Gastrocnemius medialis (tissue), 4 donors: ENCODE data around the gene SLC6A19. TPM values are rescaled to one million over a fixed set of nuclear protein-coding genes. Genes with fewer than 3 reads are reported as not detected.

Experiments
- ATAC-seq, 2 donors: fragments of 150-250 bp; one replicate each; pipeline ENCODE4 v1.9.1; 2016
- DNase-seq, 2 donors: peaks; one replicate each; pipeline ENCODE4 v3.0.0-alpha.2; 2019
- H3K27ac ChIP-seq, 4 donors: fragments of 200-600 bp; sonication (generic); 1 replicate in 1 of 4; 2 replicates in 3 of 4; pipeline ENCODE4 v1.5.1; 2016 to 2018; ENCODE audit warnings: mild to moderate bottlenecking in 2 of 4, moderate library complexity in 1 of 4
- H3K27me3 ChIP-seq, 3 donors: fragments of 200-600 bp; sonication (generic) in 2 of 3; 1 replicate in 1 of 3; 2 replicates in 2 of 3; pipeline versions ENCODE4 v1.5.1 to v1.6.0; 2016 to 2019; ENCODE audit warnings: mild to moderate bottlenecking in 1 of 3, moderate library complexity in 1 of 3
- H3K36me3 ChIP-seq, 2 donors: fragments of 200-600 bp; sonication (generic) in 1 of 2; one replicate each; pipeline ENCODE4 v1.5.1; 2017 to 2018
- H3K4me1 ChIP-seq, 2 donors: fragments of 200-600 bp; sonication (generic) in 1 of 2; one replicate each; pipeline ENCODE4 v1.5.1; 2016 to 2017; ENCODE audit warnings: mild to moderate bottlenecking in 2 of 2
- H3K4me3 ChIP-seq, 4 donors: fragments of 200-600 bp; sonication (generic) in 3 of 4; 1 replicate in 1 of 4; 2 replicates in 3 of 4; pipeline ENCODE4 v1.5.1; 2016 to 2019; ENCODE audit warnings: mild to moderate bottlenecking in 2 of 4
- H3K9me3 ChIP-seq, 3 donors: fragments of 200-600 bp; sonication (generic) in 2 of 3; 1 replicate in 1 of 3; 2 replicates in 2 of 3; pipeline ENCODE4 v1.5.1; 2016 to 2019
- CTCF ChIP-seq, 5 experiments: fragments of 450-650 bp in 3 of 5; fragments of 200-600 bp in 2 of 5; sonication (generic) in 2 of 5; IDR thresholded peaks in 4 of 5; conservative IDR thresholded peaks in 1 of 5; 1 replicate in 4 of 5; 2 replicates in 1 of 5; pipeline ENCODE4 v1.5.1; 2016 to 2019; ENCODE audit warnings: antibody characterized with exemption in 5 of 5, mild to moderate bottlenecking in 3 of 5, moderate library complexity in 3 of 5
- POLR2A ChIP-seq, 2 donors: fragments of 450-650 bp; IDR thresholded peaks; one replicate each; pipeline ENCODE4 v1.6.1; 2017; ENCODE audit warnings: antibody characterized with exemption in 2 of 2, mild to moderate bottlenecking in 2 of 2, moderate library complexity in 2 of 2
- in situ Hi-C, 4 donors: fragments of 200-750 bp; cut with MboI; loops; one replicate each; pipeline versions ENCODE4 v1.15.0 to v1.8.0; 2017; ENCODE audit warnings: low sequenced_read_pairs in 4 of 4
- intact Hi-C: fragments of 100-400 bp; cut with DNase I; formaldehyde crosslinking; loops from one replicate; pipeline ENCODE4 v1.15.1; 2023; ENCODE audit warnings: low total_unique reads
- total RNA-seq, 4 donors: library from RNA; depleted of rRNA; stranded (reverse); fragments of >200 nt; gene quantifications; one replicate each; pipeline versions ENCODE4 v1.1.0 to v1.2.3, GENCODE V29; 2016

SLC6A19 gene
- total RNA-seq, 4 donors from 2014 or later = 0.05 TPM; not detected in 3

- intact Hi-C loops (no loop called here), in situ Hi-C loops (no loop called here)
- Histone ChIP-seq H3K4me3 (no peak overlapping the region), H3K27me3 (peaks cover 2 to 10% (median 8%) of the 10 kb centered on the region in 3 donors), H3K4me1 (no peaks in the 10 kb centered on the region), H3K36me3 (no peaks in the 10 kb centered on the region), H3K9me3 (no peaks in the 10 kb centered on the region), H3K27ac (no peak overlapping the region)
- no peak for TF ChIP-seq POLR2A (IDR thresholded peaks at IDR 0.05)
- TF ChIP-seq CTCF (IDR thresholded peaks at IDR 0.05 in 4 of 5, conservative IDR thresholded peaks at IDR 0.05 in 1 of 5) = no peak
- no peak for ATAC-seq
- no peak for DNase-seq
Observed at GRCh38 chr5:1255081-1255561, 53.7 kb downstream of the SLC6A19 start.

GRCh38 chr5:1256776-1257175 is 55.4 kb downstream of the SLC6A19 start:
- H3K36me3 ChIP-seq = no peaks in the 10 kb centered on the region
- no peaks in the 10 kb centered on the region for H3K4me1 ChIP-seq
- no peaks in the 10 kb centered on the region for H3K9me3 ChIP-seq
- no peak for ATAC-seq
- in situ Hi-C loops = no loop called here
- intact Hi-C loops = no loop called here
- no peak overlapping the region for H3K4me3 ChIP-seq
- no peak overlapping the region for H3K27ac ChIP-seq
- peaks cover 2 to 8% (median 6%) of the 10 kb centered on the region in 3 donors for H3K27me3 ChIP-seq
- no peak for TF ChIP-seq POLR2A (IDR thresholded peaks at IDR 0.05)
- no peak for TF ChIP-seq CTCF (IDR thresholded peaks at IDR 0.05 in 4 of 5, conservative IDR thresholded peaks at IDR 0.05 in 1 of 5)
- DNase-seq = no peak

GRCh38 chr5:1257363-1257762 is 56.0 kb downstream of the SLC6A19 start:
- ATAC-seq (no peak), DNase-seq (no peak)
- Histone ChIP-seq H3K9me3 (no peaks in the 10 kb centered on the region), H3K36me3 (no peaks in the 10 kb centered on the region), H3K27me3 (peaks cover 2 to 8% (median 5%) of the 10 kb centered on the region in 3 donors), H3K4me3 (no peak overlapping the region), H3K4me1 (no peaks in the 10 kb centered on the region), H3K27ac (no peak overlapping the region)
- intact Hi-C loops (no loop called here), in situ Hi-C loops (no loop called here)
- TF ChIP-seq CTCF (IDR thresholded peaks at IDR 0.05 in 4 of 5, conservative IDR thresholded peaks at IDR 0.05 in 1 of 5) (no peak), POLR2A (IDR thresholded peaks at IDR 0.05) (no peak)

GRCh38 chr5:1257841-1258240 is 56.4 kb downstream of the SLC6A19 start:
- Histone ChIP-seq H3K4me3 (no peak overlapping the region), H3K36me3 (no peaks in the 10 kb centered on the region), H3K27ac (no peak overlapping the region), H3K4me1 (no peaks in the 10 kb centered on the region), H3K9me3 (no peaks in the 10 kb centered on the region), H3K27me3 (peaks cover 2 to 5% (median 3%) of the 10 kb centered on the region in 3 donors)
- ATAC-seq (no peak), DNase-seq (no peak)
- in situ Hi-C loops = no loop called here
- intact Hi-C loops = no loop called here
- TF ChIP-seq CTCF (IDR thresholded peaks at IDR 0.05 in 4 of 5, conservative IDR thresholded peaks at IDR 0.05 in 1 of 5) (no peak), POLR2A (IDR thresholded peaks at IDR 0.05) (no peak)
